ENCODE data around the gene TIMM21.

The TIMM21 gene

GRCh38 chr18:74147491-74147778 is 888 bp upstream of the TIMM21 start:
- DNase-seq (ENCODE audit: low read depth in 2 of 2): no peak

GRCh38 chr18:74148543-74149070 is 284 bp downstream of the TIMM21 start:
- no peak for DNase-seq (ENCODE audit: low read depth in 2 of 2)

- no peak for DNase-seq (ENCODE audit: low read depth in 2 of 2)
These were observed 1.6 kb downstream of the TIMM21 start for GRCh38 chr18:74149878-74150277.

GRCh38 chr18:74152270-74152669 is 3.9 kb downstream of the TIMM21 start:
- no peak for DNase-seq (ENCODE audit: low read depth in 2 of 2)

GRCh38 chr18:74152857-74153256 is 4.5 kb downstream of the TIMM21 start:
- DNase-seq (ENCODE audit: low read depth in 2 of 2): no peak

GRCh38 chr18:74153377-74153776 is 5.1 kb downstream of the TIMM21 start:
- DNase-seq (ENCODE audit: low read depth in 2 of 2): no peak

- DNase-seq (ENCODE audit: low read depth in 2 of 2): no peak
These were observed 5.5 kb downstream of the TIMM21 start for GRCh38 chr18:74153793-74154192.

GRCh38 chr18:74154716-74155115 is 6.4 kb downstream of the TIMM21 start:
- no peak for DNase-seq (ENCODE audit: low read depth in 2 of 2)

GRCh38 chr18:74155276-74155675 is 7.0 kb downstream of the TIMM21 start:
- DNase-seq (ENCODE audit: low read depth in 2 of 2): no peak

GRCh38 chr18:74163019-74163660 is 14.8 kb downstream of the TIMM21 start:
- no peak for DNase-seq (ENCODE audit: low read depth in 2 of 2)

- DNase-seq (ENCODE audit: low read depth in 2 of 2): no peak
These were observed 18.1 kb downstream of the TIMM21 start for GRCh38 chr18:74166386-74166785.

- no peak for DNase-seq (ENCODE audit: low read depth in 2 of 2)
These were observed 23.7 kb downstream of the TIMM21 start for GRCh38 chr18:74171910-74172606.

GRCh38 chr18:74172697-74173433 is 24.5 kb downstream of the TIMM21 start:
- DNase-seq (ENCODE audit: low read depth in 2 of 2): no peak

- no peak for DNase-seq (ENCODE audit: low read depth in 2 of 2)
These were observed 25.1 kb downstream of the TIMM21 start for GRCh38 chr18:74173434-74173750.

- DNase-seq (ENCODE audit: low read depth in 2 of 2): no peak
These were observed 27.3 kb downstream of the TIMM21 start for GRCh38 chr18:74175658-74176057.

- DNase-seq (ENCODE audit: low read depth in 2 of 2): no peak
These were observed 30.6 kb downstream of the TIMM21 start for GRCh38 chr18:74178884-74179283.

- DNase-seq (ENCODE audit: low read depth in 2 of 2): no peak
These were observed 31.4 kb downstream of the TIMM21 start for GRCh38 chr18:74179623-74180199.

- no peak for DNase-seq (ENCODE audit: low read depth in 2 of 2)
These were observed 34.0 kb downstream of the TIMM21 start for GRCh38 chr18:74182335-74182734.

- DNase-seq (ENCODE audit: low read depth in 2 of 2): no peak
These were observed 34.8 kb downstream of the TIMM21 start for GRCh38 chr18:74183130-74183529.

GRCh38 chr18:74184875-74185274 is 36.6 kb downstream of the TIMM21 start:
- no peak for DNase-seq (ENCODE audit: low read depth in 2 of 2)

GRCh38 chr18:74185860-74186259 is 37.5 kb downstream of the TIMM21 start:
- DNase-seq (ENCODE audit: low read depth in 2 of 2): no peak

- DNase-seq (ENCODE audit: low read depth in 2 of 2): no peak
These were observed 38.3 kb downstream of the TIMM21 start for GRCh38 chr18:74186661-74187060.

- DNase-seq (ENCODE audit: low read depth in 2 of 2): no peak
These were observed 41.8 kb downstream of the TIMM21 start for GRCh38 chr18:74190086-74190485.

Data from stimulated activated CD4-positive, alpha-beta T cell treated with anti-CD3 and anti-CD28 coated beads, Interleukin-12 subunit alpha, Interleukin-12 subunit beta, amount 100 ng/mL, for 24 hours (primary cell).